SK-N-MC (cell line): ENCODE data around the gene SYNGAP1.

Experiments
- DNase-seq: peaks from one replicate; pipeline ENCODE4 v3.0.0-alpha.2; 2011; ENCODE audit warnings: low read depth, low spot score
- H3K27ac ChIP-seq: fragments of 200-600 bp; sonication (generic); 2 replicates; pipeline ENCODE4 v1.5.1; 2016; ENCODE audit warnings: mixed run types
- H3K36me3 ChIP-seq: fragments of 200-600 bp; sonication (generic); 2 replicates; pipeline ENCODE4 v1.6.1; 2017; ENCODE audit warnings: antibody characterized with exemption, low read length, mixed read lengths; ENCODE audit not compliant: insufficient read depth
- H3K4me3 ChIP-seq: fragments of 200-600 bp; sonication (generic); 2 replicates; pipeline ENCODE4 v1.5.1; 2016
- H3K9ac ChIP-seq: fragments of 200-600 bp; sonication (generic); 2 replicates; pipeline ENCODE4 v1.8.0; 2017; ENCODE audit warnings: mixed run types, mixed read lengths; ENCODE audit not compliant: insufficient read length
- H3K9me3 ChIP-seq: fragments of 200-600 bp; sonication (generic); 2 replicates; pipeline ENCODE4 v1.6.1; 2017; ENCODE audit warnings: low read depth, mild to moderate bottlenecking, antibody characterized with exemption, low read length, moderate library complexity, mixed read lengths
- EZH2 ChIP-seq: fragments of 200-600 bp; sonication (generic); IDR thresholded peaks from one replicate; pipeline ENCODE4 v1.6.1; 2017; ENCODE audit warnings: antibody characterized with exemption
- FOXP2 ChIP-seq: optimal IDR thresholded peaks from 2 replicates; pipeline ENCODE3; 2011; ENCODE audit warnings: mild to moderate bottlenecking, moderate library complexity; ENCODE audit not compliant: insufficient read depth; ENCODE audit errors: extremely low read length, control extremely low read depth
- POLR2AphosphoS5 ChIP-seq: IDR thresholded peaks from 2 replicates; pipeline ENCODE4 v1.6.1; 2012; ENCODE audit warnings: mild to moderate bottlenecking, low read depth, low read length, borderline replicate concordance

Gene SYNGAP1

GRCh38 chr6:33410711-33411631 is 8.9 kb upstream of the SYNGAP1 start, which contains the start of gene PHF1:
Gene PHF1, plus strand, starts transcription at chr6:33411014. Its CDS starts 1,250 bp downstream, at chr6:33412264.
- Histone ChIP-seq H3K36me3 (peaks cover 47% of the 10 kb centered on the region), H3K4me3 (peak within 1 kb of the TSS; percentile 88), H3K9ac (peak within 1 kb of the TSS; percentile 83), H3K27ac (peak within 1 kb of the TSS; percentile 91), H3K9me3 (no peaks in the 10 kb centered on the region)
- TF ChIP-seq POLR2AphosphoS5 (peak; percentile 52; the same call in 1 of the 2 replicates), FOXP2 (no peak)
- no peak for DNase-seq

GRCh38 chr6:33411632-33412005 is 8.2 kb upstream of the SYNGAP1 start:
- Histone ChIP-seq H3K4me3 (peak overlapping the region; percentile 88), H3K36me3 (peaks cover 42% of the 10 kb centered on the region), H3K9ac (peak overlapping the region; percentile 80), H3K27ac (no peak overlapping the region; the same call in 1 of the 2 replicates), H3K9me3 (no peaks in the 10 kb centered on the region)
- DNase-seq = no peak
- TF ChIP-seq EZH2 (no peak), POLR2AphosphoS5 (no peak), FOXP2 (no peak)

GRCh38 chr6:33412140-33413009 is 7.5 kb upstream of the SYNGAP1 start:
- Histone ChIP-seq H3K27ac (no peak overlapping the region), H3K9me3 (no peaks in the 10 kb centered on the region), H3K36me3 (peaks cover 35% of the 10 kb centered on the region), H3K9ac (no peak overlapping the region), H3K4me3 (no peak overlapping the region)
- DNase-seq = no peak
- TF ChIP-seq FOXP2 = no peak

GRCh38 chr6:33413241-33414120 is 6.4 kb upstream of the SYNGAP1 start:
- TF ChIP-seq EZH2 (no peak), POLR2AphosphoS5 (peak; percentile 29; the same call in 1 of the 2 replicates), FOXP2 (no peak)
- no peak overlapping the region for H3K9ac ChIP-seq
- H3K9me3 ChIP-seq = no peaks in the 10 kb centered on the region
- 0 out of 2 replicates have a peak overlapping the region, but pooled peaks have one; percentile 11 for H3K27ac ChIP-seq
- no peak overlapping the region for H3K4me3 ChIP-seq
- DNase-seq = no peak
- peaks cover 25% of the 10 kb centered on the region; the same call in 1 of the 2 replicates for H3K36me3 ChIP-seq

- no peak for DNase-seq
- Histone ChIP-seq H3K27ac (no peak overlapping the region), H3K9ac (no peak overlapping the region), H3K9me3 (no peaks in the 10 kb centered on the region), H3K4me3 (no peak overlapping the region), H3K36me3 (peaks cover 25% of the 10 kb centered on the region; the same call in 1 of the 2 replicates)
- no peak for TF ChIP-seq POLR2AphosphoS5
- TF ChIP-seq EZH2 = no peak
- TF ChIP-seq FOXP2 = no peak
Measured at GRCh38 chr6:33414592-33415271, 5.1 kb upstream of the SYNGAP1 start.

GRCh38 chr6:33415831-33416230 is 4.0 kb upstream of the SYNGAP1 start:
- no peak for DNase-seq
- H3K9me3 ChIP-seq = no peaks in the 10 kb centered on the region
- H3K9ac ChIP-seq = no peak overlapping the region
- no peak overlapping the region for H3K27ac ChIP-seq
- TF ChIP-seq POLR2AphosphoS5 = no peak
- no peak for TF ChIP-seq EZH2
- TF ChIP-seq FOXP2 = no peak
- peaks cover 25% of the 10 kb centered on the region; the same call in 1 of the 2 replicates for H3K36me3 ChIP-seq
- H3K4me3 ChIP-seq = no peak overlapping the region

GRCh38 chr6:33416386-33417127 is 3.3 kb upstream of the SYNGAP1 start:
- TF ChIP-seq POLR2AphosphoS5 = no peak
- TF ChIP-seq EZH2 = no peak
- no peak for TF ChIP-seq FOXP2
- Histone ChIP-seq H3K4me3 (peak overlapping the region; percentile 83), H3K9ac (peak overlapping the region; percentile 83), H3K9me3 (no peaks in the 10 kb centered on the region), H3K36me3 (peaks cover 25% of the 10 kb centered on the region; the same call in 1 of the 2 replicates), H3K27ac (no peak overlapping the region)
- no peak for DNase-seq
